ENCODE measurements around the gene OR52B6. TPM values are rescaled to one million over a fixed set of nuclear protein-coding genes. Genes with fewer than 3 reads are reported as not detected.
"Not testable (repeated sequence)": the region's sequence is repeated elsewhere in the genome, so short reads cannot be mapped to it uniquely, and the experiment has no call there.

The OR52B6 gene, protein sequence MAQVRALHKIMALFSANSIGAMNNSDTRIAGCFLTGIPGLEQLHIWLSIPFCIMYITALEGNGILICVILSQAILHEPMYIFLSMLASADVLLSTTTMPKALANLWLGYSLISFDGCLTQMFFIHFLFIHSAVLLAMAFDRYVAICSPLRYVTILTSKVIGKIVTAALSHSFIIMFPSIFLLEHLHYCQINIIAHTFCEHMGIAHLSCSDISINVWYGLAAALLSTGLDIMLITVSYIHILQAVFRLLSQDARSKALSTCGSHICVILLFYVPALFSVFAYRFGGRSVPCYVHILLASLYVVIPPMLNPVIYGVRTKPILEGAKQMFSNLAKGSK
- not detected for total RNA-seq

DNA sequence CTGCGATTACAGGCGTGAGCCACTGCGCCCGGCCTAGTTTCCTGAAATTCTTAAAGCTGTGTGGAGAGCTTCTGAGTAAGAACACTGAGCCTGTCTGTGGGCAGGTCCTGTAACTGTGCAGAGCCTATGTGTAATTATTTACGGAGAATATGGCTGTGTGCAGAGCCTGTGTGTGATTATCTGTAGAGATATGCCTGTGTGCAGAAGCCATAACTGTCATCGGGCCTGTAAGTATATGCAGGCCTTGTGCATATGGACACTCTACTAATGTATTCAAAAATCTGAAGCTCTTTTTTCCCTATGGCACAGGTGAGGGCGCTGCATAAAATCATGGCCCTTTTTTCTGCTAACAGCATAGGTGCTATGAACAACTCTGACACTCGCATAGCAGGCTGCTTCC is at the start of gene OR52B6:
Gene OR52B6, plus strand, starts transcription at position 301 of the 400 bp plus-strand sequence. Its CDS starts 0 bp downstream, at position 301.
- intact Hi-C loops (cut with DNase I) = loop anchor here (10.0 kb wide), 1 partner anchor 1386 kb away; no protein-coding TSS in a partner anchor
- DNase-seq (ENCODE audit: low spot score) (no peak), ATAC-seq (no peak)

DNA sequence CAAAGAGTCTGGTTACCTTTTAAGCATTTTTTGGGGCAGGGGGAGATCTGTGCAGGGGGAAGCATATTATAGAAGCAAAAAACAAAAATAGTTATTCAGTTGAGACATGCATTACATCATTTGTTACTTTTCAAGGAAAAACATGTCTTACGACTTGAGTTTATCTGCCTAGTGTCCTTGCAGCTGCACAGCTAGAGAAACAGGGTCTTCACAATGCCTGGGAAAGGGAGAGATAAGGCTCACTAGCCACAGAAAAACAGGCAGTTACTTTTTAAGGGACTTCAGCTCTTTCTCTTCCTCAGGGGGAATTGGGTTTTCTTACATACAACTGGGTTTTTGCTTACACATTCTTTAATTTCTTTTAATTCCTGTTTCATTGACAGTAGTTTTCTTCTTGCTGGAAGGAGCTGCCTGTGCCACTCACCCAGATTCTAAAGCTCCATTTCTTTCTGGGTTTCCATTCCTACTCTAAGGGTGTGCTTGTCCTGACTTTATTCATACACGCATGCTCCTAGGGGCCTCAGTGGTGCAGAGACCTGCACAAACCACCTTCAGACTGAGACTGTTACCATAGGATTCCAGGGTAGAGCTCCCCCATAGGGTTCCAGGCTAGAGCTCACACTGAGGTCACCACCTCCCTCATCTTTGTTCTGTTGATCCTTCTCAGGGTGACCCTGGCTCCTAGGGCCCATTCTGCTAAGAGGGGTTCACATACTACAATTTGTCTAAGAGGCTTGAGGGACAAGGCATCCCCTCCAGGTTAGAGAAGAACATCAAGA is 49.4 kb upstream of the OR52B6 start:
- DNase-seq (ENCODE audit: low spot score) (no peak), ATAC-seq (no peak)
- intact Hi-C loops (cut with DNase I) = no loop called here

DNA sequence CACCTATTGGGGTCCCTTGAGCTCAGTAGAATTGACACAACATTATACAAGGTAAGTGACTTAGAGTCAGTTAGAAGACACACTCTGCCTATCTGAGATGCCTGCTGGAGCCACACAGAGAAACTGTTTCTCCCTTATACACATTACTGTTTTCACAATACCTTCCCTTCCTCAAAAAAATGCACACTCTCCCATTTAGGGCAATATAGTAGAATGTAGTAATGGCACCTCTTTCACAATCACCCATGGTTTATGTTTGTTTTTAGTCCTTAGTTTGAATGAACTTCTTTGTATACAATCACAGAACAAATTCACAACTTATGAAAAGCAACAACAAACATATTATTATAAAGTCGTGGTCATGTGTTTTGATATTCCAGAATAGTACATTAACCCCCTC is 46.6 kb upstream of the OR52B6 start:
- intact Hi-C loops (cut with DNase I) = no loop called here
- DNase-seq (ENCODE audit: low spot score) (no peak), ATAC-seq (no peak)

DNA sequence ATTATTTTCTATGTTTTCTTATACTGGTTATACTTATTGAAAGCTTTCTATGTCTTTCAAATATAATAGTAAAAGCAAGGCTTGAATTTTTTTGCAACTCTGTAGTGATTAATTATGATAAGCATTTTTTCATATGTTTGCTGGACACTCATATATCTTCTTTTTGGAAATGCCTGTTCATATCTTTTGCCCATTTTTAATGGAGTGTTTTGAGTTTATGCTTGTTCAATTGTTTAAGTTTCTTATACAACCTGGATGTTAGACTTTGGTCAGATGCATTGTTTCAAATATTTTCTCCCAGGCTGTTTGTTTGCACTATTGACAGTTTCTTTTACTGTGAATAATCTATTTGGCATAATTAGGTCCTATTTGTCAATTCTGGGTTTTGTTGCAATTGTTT is 44.2 kb upstream of the OR52B6 start:
- ATAC-seq (no peak), DNase-seq (ENCODE audit: low spot score) (no peak)
- intact Hi-C loops (cut with DNase I) = no loop called here

DNA sequence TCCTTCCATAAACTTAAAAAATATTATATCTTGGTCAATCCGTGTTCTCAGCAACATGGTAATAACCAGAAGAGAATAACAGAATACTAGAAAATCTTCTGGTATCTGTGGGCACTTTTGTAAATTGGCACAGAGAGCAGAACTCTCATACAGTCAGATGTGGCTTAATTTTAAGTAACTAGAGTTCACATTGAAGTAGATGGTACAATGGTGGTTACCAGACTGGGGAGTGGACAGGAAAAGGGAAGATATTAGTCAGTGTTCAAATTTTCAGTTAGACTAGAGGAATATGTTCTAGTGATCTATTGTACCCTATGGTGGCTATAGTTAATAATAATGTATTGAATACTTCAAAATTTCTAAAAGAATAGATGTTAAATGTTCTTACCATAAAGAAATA is 39.2 kb upstream of the OR52B6 start:
- ATAC-seq = no peak
- intact Hi-C loops (cut with DNase I) = no loop called here
- DNase-seq (ENCODE audit: low spot score) = no peak

DNA sequence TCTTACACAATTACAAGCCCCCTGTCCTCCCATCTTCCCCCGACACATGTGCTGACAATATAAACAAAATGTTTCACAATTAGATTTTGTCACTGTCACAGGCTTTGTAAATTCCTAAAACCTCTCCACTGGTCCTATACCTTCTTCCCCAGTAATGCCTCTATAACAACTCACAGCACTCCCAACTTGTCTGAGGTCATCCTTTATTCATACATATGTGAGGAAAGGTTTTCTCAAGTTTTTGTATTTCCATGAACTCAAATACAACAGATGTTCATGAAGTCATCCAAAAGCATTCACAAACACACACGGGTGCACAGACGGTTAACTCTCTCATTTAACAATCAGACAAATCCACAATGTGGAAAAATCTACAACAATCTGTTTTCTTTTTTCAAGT is 34.2 kb upstream of the OR52B6 start:
- intact Hi-C loops (cut with DNase I) = no loop called here
- ATAC-seq = no peak
- DNase-seq (ENCODE audit: low spot score) = no peak

DNA sequence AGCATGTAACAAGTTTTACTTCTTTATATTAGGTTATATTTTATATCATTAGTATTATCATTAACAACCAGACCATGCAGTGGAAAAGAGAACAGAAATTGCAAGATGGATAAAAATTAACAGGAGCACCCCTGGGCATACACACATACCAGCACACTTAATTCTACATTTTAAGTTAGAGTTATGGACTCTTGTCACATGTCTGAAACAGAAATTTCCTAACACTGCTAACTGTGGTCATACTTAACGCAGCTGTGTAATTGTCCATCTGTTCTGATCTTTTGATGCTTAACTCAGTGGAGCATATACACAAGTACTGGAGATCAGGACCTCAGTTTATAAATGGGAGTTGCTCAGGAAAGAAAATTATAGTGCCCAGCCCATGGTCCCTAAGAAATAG is 32.7 kb upstream of the OR52B6 start:
- no peak for ATAC-seq
- intact Hi-C loops (cut with DNase I) = no loop called here

DNA sequence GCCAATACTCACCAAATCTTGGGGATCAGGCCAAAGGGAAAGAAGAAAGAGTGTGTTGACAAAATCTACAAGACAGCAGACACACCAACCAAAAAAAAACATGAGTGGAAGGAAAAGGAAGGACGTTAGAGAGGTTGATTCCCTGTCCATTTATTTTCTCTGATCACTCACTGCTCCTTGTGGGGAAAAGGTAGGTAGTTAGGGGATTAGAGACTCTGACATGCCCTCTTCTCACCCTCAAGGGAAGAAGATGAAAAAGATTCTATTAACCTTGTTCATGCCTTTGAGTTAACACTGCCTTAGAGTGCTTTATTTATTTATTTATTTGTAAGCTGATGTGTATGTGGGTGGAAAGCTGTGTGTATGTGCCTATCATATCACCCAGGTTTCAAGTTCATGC is 32.2 kb upstream of the OR52B6 start, which contains the start of gene OR52H1:
Gene OR52H1, minus strand, starts transcription at position 101 of the 400 bp plus-strand sequence. CDS start 3,035 bp downstream, outside the sequence.
- DNase-seq (ENCODE audit: low spot score) (no peak), ATAC-seq (no peak)
- intact Hi-C loops (cut with DNase I) = no loop called here

More for the DNA sequence above, 32.7 kb upstream of the OR52B6 start:
- no peak for DNase-seq (ENCODE audit: low spot score)

DNA sequence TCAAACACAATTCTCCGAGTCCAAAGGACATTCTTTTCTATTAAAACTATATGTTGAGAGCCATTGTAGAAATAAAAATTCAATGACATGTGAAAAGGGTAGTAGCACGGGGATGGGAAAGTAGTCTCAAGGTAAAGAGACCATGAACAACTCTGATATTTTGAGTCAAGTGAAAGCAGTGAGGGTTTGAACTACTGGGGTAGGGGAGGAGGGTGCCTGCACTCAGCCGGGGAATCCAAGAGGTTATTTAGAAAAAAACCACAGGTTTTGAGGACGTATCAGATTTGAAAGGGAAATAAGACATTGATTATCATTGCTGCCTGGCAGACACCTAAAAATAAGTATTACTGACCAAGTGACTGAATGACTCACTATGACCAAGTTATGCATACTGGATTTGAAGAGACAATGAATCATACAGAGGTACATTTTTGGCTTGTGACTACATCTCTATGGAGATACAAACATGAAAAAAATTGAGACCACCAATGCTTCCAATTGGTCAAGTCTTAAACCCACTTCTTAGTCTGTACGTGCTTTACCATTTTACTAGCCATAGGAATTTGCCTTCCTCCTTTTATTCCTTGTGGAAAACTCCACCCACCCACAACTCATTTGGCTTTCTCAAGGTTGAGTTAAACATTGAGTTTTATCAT is 30.1 kb upstream of the OR52B6 start:
- ATAC-seq = no peak
- DNase-seq (ENCODE audit: low spot score) = no peak
- intact Hi-C loops (cut with DNase I) = no loop called here

DNA sequence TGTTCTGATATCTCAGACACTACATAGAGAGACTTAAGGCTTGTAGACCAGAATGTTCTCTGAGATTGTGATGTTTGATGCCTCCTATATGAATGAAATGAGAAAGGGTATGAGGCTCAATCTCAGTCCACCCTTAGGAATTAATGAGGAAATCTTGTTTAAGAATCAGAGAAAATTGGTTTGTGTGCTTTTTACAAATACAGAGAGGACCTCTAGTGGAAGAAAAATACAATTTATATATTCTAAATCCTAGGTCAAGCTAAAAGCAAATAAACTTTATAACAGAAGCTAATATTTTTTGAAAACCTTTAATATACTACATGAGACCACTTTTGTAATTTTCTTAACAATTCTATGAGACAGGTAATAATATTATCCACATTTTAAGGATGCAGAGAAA is 27.3 kb upstream of the OR52B6 start:
- DNase-seq (ENCODE audit: low spot score) (no peak), ATAC-seq (no peak)
- intact Hi-C loops (cut with DNase I) = no loop called here

DNA sequence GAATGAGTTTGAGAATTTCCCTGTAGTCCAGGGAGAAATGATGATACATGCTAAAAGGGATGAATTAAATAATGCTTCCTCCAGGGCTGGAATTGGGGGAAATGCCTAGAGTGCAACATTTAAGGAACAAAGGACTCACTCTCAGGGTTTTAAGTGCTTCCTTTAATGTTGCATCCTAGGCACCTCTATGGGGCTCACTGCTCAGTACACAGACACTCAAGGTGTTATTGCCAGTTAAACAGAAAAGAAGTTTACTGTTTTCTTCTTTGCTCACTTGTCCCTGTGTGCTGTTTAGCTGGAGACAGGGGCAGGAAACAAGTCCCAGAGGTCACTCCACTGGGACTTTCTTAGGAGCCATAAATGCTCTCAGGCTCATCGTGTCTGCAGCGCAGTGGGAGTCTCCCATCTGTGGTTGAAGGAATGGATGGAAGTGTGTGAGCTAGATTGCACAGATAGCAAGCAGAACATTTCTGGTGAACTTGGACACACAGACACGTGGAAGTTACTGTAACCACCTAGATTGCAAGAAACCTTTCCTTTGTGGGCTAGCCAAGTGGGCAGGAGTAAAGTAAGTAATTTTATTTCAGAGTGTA is 24.0 kb upstream of the OR52B6 start:
- ATAC-seq (no peak), DNase-seq (ENCODE audit: low spot score) (no peak)

DNA sequence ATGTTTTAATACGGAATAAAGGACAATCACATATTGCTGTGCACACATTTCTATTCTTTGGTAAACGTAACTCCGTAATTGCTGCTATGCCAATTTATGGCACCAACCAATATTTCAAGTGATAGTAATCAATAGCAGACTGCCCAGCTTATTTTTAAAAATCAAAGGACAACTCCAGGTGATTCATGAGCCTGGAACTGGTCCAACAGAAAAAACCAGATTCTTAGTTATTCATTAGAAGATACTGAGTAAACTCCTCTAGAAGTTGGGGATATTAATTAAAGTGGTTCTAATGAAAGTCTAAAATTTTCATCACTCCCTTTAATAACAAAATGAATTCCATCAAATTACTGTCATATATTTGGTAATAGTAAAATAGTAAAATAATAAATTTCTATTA is 22.9 kb upstream of the OR52B6 start:
- intact Hi-C loops (cut with DNase I) = no loop called here
- no peak for DNase-seq (ENCODE audit: low spot score)
- no peak for ATAC-seq

More for the DNA sequence above, 24.0 kb upstream of the OR52B6 start:
- intact Hi-C loops (cut with DNase I) = no loop called here

DNA sequence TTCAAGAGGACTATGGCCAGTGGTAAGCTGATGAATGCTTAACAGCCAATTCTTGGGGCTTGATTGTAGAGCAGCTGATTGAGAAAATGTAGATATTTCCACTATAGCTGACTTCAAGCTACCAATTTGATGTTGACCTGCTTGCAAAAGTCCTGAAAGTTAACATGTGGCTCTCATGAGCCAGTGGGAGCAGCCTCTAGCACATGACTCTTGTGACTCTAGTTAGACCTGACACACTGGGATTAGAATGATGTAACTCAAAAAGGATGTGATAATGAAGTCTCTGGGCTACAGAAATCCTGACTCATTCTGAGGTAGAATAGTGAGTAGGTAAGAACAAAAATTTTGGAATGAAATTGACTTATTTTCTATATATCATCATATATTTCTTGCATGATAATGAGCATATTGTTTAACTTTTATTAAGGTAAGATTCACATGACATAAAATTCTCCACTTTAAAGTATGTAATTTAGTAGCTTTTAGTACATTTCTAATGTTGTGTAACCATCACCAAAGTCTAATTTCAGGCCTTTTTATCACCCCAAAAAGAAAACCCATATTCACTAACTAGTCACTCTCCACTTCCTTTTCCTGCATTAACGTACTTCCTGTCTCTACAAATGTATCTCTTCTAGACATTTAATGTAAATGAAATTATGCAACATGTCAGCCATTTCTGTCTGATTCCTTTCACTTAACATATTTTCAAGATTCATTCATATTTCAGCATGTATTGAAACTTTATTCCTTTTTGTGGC is 16.2 kb upstream of the OR52B6 start:
- intact Hi-C loops (cut with DNase I) = no loop called here
- DNase-seq (ENCODE audit: low spot score) (no peak), ATAC-seq (no peak)

DNA sequence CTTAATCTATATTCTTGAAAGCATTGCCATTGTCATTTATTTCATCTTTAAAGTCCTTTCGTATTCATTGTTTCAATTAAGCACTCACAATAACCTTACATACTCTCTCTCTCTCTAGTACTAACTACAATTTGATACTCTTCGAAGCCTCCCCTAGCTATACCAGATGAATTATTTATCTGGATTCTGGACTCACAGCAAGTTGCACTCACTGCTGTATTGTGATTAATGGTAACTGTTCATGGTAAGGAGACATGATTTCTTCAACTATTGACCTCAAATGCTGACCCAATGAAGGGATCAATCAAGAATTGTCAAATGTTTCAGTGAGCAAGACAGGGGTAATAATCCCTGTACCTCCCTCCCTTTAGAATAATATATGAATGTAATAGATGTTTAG is 6.0 kb upstream of the OR52B6 start:
- DNase-seq (ENCODE audit: low spot score) = no peak
- no peak for ATAC-seq
- intact Hi-C loops (cut with DNase I) = no loop called here

DNA sequence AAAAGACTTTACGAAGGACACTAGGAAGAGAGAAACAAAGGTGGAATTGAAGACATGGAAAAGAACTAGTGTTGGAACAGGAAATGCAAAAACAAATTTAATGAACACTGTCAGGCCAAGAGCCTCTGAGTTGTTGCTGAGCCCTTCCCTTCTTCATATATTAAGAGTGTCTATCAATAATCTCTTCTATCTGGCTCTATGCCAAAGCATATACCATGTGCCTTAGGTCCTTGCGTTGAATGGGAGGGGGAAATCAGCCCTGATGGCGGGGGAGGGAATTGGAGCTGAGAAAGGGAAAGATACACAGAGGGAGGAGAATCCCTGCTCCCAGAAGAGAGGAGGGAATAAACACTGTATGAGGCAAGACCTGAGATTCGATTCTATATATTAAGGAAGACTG is 5.5 kb upstream of the OR52B6 start:
- ATAC-seq = no peak
- DNase-seq (ENCODE audit: low spot score) = no peak
- intact Hi-C loops (cut with DNase I) = no loop called here

DNA sequence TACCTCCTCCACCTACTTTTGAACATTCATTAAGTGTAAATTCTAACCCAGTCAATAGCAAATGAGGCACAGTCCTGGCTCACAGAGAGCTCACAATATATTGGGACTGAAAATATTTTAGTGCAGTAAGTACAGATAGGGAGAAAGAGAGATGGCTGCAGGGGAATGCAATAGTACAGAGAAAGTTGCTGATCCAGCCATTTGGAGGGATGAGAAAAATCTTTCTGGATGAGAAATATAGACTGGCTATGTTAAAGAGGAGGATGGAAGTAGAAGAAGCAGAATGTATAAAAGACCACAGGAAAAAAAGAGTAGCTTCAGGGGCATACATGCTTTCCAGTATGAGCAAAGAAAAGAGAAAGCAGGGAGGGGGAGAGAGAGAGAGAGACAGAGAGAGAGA is 3.6 kb upstream of the OR52B6 start:
- intact Hi-C loops (cut with DNase I) = no loop called here
- no peak for ATAC-seq
- DNase-seq (ENCODE audit: low spot score) = no peak

DNA sequence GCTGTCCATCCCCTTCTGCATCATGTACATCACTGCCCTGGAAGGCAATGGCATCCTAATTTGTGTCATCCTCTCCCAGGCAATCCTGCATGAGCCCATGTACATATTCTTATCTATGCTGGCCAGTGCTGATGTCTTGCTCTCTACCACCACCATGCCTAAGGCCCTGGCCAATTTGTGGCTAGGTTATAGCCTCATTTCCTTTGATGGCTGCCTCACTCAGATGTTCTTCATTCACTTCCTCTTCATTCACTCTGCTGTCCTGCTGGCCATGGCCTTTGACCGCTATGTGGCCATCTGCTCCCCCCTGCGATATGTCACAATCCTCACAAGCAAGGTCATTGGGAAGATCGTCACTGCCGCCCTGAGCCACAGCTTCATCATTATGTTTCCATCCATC is 337 bp downstream of the OR52B6 start:
- DNase-seq (ENCODE audit: low spot score) = no peak
- intact Hi-C loops (cut with DNase I) = loop anchor here (10.0 kb wide), 1 partner anchor 1386 kb away; no protein-coding TSS in a partner anchor
- no peak for ATAC-seq

DNA sequence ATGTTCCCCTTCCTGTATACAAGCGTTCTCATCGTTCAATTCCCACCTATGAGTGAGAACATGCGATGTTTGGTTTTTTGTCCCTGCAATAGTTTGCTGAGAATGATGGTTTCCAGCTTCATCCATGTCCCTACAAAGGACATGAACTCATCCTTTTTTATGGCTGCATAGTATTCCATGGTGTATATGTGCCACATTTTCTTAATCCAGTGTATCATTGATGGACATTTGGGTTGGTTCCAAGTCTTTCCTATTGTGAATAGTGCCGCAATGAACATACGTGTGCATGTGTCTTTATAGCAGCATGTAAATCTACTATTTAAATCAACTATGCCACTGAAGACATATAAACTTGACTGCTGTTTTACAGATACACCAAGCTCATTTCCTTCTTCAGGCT is 3.8 kb downstream of the OR52B6 start:
- not testable (repeated sequence) for ATAC-seq; DNase-seq (ENCODE audit: low spot score)
- intact Hi-C loops (cut with DNase I) = loop anchor here (10.0 kb wide), 1 partner anchor 1390 kb away; no protein-coding TSS in a partner anchor
